BJ (cell line): ENCODE data around the gene PLA2G15. TPM values are rescaled to one million over a fixed set of nuclear protein-coding genes. Genes with fewer than 3 reads are reported as not detected.
A peak's percentile ranks its signal among the peaks of the same experiment; 100 is the strongest.

Experiments
- CTCF ChIA-PET: fragments of 350-600 bp; formaldehyde crosslinking; extraction: SDS; loops from one replicate; lab custom pipeline; 2021; ENCODE audit warnings: antibody characterized with exemption, inconsistent platforms; lab: Yijun Ruan, JAX
- POLR2A ChIA-PET: fragments of 300-600 bp; sonication (Branson Sonifier 250); formaldehyde crosslinking; extraction: SDS; loops from one replicate; lab custom pipeline; 2021; ENCODE audit warnings: antibody characterized with exemption; lab: Charles Lee
- DNase-seq: peaks from one replicate; pipeline ENCODE4 v3.0.0-alpha.2; 2011; ENCODE audit warnings: low read depth
- H3K27me3 ChIP-seq: 2 replicates; pipeline ENCODE4 v1.6.0; 2011; ENCODE audit warnings: low read length; ENCODE audit not compliant: control insufficient read depth, insufficient read depth
- H3K36me3 ChIP-seq: 2 replicates; pipeline ENCODE4 v1.5.1; 2011; ENCODE audit warnings: low read length; ENCODE audit not compliant: control insufficient read depth, insufficient read depth
- H3K4me3 ChIP-seq: 2 replicates; pipeline ENCODE4 v1.5.1; 2011; ENCODE audit warnings: low read depth, mild to moderate bottlenecking, control low read depth, low read length
- polyA minus RNA-seq: library from RNA; depleted of rRNA, polyadenylated mRNA; stranded (reverse); fragments of >200 nt; gene quantifications from 2 replicates; pipeline ENCODE4 v1.2.3, GENCODE V29; 2011; rRNA and poly(A)+ RNA removed
- polyA plus RNA-seq: library from polyadenylated mRNA; depleted of rRNA; stranded (reverse); fragments of >200 nt; gene quantifications from 2 replicates; pipeline ENCODE4 v1.2.3, GENCODE V29; 2011; rRNA removed
- TF ChIP-seq, protein P1 (sequence below): IDR thresholded peaks from 2 replicates; pipeline ENCODE4 v1.5.1; 2011; ENCODE audit warnings: low read depth, mild to moderate bottlenecking, control low read depth, inconsistent platforms, low read length, moderate library complexity; ENCODE audit not compliant: insufficient read depth

The PLA2G15 gene, protein sequence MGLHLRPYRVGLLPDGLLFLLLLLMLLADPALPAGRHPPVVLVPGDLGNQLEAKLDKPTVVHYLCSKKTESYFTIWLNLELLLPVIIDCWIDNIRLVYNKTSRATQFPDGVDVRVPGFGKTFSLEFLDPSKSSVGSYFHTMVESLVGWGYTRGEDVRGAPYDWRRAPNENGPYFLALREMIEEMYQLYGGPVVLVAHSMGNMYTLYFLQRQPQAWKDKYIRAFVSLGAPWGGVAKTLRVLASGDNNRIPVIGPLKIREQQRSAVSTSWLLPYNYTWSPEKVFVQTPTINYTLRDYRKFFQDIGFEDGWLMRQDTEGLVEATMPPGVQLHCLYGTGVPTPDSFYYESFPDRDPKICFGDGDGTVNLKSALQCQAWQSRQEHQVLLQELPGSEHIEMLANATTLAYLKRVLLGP
- 23.9 and 39.2 TPM in 2 replicates for polyA plus RNA-seq
- 11.7 and 14.6 TPM in 2 replicates for polyA minus RNA-seq

DNA sequence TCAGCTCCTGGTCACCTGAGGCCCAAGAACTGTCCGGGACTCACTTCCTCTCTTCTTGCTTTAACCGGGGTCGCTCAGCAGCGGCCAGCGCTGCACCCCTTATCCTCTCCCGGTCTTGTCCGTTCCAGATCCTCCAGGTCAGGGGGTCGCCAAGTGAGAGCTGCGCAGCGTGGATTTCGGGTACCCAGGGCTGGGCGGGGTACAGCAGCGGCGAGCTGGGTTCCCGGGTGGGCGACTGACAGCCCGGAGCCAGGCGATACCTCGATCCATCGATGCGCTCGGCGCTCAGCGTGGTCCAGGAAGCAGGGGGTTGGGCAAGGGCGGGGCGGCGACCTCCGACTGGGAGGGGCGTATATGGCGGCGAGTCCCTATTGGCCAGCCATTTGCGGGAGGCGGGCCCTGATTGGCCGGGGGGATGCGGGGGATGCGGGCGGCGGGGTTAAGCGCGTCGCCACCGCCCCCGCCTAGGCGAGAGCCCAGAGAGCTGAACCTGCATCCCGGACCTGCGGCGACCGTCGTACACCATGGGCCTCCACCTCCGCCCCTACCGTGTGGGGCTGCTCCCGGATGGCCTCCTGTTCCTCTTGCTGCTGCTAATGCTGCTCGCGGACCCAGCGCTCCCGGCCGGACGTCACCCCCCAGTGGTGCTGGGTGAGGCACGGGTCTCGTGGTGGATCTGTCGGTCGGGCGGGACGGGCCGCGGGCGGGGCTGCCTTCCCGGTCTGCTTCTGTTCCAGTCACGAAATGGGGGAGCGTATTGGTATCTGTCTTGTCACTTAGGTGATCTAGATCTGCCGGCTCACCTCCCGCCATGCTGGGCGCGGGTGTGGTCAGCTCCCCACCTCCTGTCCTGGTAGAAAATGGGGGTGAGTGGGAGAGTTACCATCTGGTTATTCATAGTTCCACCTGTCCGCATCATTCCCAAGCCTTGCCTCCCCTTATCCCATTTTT is at the start of gene PLA2G15:
PLA2G15 (plus strand) TSS at position 471 of the 951 bp plus-strand sequence; CDS start at position 525, 54 bp downstream.
- Histone ChIP-seq H3K36me3 (peaks cover 7% of the 10 kb centered on the region; the same call in 1 of the 2 replicates), H3K4me3 (peak within 1 kb of the TSS; percentile 92), H3K27me3 (no peaks in the 10 kb centered on the region)
- ChIA-PET POLR2A (interaction anchor here (0.7 to 1.3 kb wide), 2 partner anchors 13 to 19 kb away, joined by 4 to 7 read pairs; partner anchors contain the start of gene SLC7A6), CTCF (interaction anchor here (1.1 to 3.9 kb wide), 6 partner anchors 13 to 275 kb away, joined by 3 to 27 read pairs (median 8); partner anchors contain the start of gene SLC7A6)
- TF ChIP-seq, protein P1, sequence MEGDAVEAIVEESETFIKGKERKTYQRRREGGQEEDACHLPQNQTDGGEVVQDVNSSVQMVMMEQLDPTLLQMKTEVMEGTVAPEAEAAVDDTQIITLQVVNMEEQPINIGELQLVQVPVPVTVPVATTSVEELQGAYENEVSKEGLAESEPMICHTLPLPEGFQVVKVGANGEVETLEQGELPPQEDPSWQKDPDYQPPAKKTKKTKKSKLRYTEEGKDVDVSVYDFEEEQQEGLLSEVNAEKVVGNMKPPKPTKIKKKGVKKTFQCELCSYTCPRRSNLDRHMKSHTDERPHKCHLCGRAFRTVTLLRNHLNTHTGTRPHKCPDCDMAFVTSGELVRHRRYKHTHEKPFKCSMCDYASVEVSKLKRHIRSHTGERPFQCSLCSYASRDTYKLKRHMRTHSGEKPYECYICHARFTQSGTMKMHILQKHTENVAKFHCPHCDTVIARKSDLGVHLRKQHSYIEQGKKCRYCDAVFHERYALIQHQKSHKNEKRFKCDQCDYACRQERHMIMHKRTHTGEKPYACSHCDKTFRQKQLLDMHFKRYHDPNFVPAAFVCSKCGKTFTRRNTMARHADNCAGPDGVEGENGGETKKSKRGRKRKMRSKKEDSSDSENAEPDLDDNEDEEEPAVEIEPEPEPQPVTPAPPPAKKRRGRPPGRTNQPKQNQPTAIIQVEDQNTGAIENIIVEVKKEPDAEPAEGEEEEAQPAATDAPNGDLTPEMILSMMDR, result 0 out of 2 replicates have a peak, but pooled peaks have one; percentile 8
- DNase-seq, result no peak

DNA sequence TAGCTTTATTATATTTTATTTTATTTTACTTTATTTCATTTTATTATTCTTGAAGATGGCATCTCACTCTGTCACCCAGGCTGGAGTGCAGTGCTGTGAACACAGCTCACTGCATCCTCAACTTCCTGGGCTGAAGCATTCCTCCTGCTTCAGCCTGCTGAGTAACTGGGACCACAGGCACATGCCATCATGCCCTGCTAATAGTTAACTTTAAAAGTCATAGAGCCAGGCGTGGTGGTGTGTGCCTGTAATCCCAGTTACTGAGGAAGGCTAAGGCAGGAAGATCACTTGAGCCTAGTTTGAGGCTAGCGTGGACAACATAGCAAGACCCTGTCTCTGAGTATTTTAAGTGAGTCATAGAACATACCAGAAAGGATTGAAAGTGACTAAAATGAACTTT is 47.9 kb upstream of the PLA2G15 start:
- POLR2A ChIA-PET, result no interaction called here
- no peaks in the 10 kb centered on the region for H3K36me3 ChIP-seq
- CTCF ChIA-PET, result no interaction called here
- no peaks in the 10 kb centered on the region for H3K27me3 ChIP-seq
- TF ChIP-seq, protein P1, result no peak
- peak; percentile 7 for DNase-seq
- H3K4me3 ChIP-seq, result no peak overlapping the region

DNA sequence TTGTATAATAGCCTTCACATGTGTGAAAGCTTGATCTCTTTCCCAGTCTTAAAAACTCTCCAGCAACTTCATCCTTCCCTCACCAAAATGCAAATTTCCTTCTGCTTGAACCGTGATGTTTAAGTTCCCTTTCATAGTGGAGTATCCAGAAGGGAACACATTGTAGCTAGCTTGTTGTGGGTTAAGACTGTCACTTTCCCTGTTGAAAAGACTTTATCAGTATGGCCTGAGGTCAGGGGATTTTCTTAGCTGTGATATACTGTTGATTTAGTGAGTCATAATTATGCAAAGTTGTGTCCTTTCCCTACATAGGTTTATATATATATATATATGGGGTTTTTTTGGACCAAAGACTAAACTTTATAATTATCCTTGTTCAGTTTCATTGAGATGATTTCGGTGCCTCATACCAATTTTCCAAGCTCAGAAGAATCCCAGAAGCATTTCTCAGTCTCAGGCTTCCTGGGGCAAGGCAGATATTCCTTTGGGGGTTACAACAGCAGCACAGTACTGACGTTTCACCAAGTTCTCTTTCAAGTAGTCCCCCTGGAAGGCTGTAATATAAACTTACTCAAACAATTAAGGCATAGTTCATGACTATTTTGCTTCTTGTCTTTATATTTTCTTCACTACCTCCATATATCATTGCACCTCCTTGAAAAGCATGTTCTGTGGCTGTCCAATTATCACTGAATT is 44.9 kb upstream of the PLA2G15 start:
- no peaks in the 10 kb centered on the region; the same call in 1 of the 2 replicates for H3K36me3 ChIP-seq
- ChIA-PET POLR2A (interaction anchor here (0.6 kb wide), 1 partner anchor 155 kb away, joined by 3 read pairs; no protein-coding TSS in a partner anchor), CTCF (interaction anchor here (0.7 to 1.4 kb wide), 4 partner anchors 12 to 265 kb away, joined by 3 read pairs; no protein-coding TSS in a partner anchor)
- H3K4me3 ChIP-seq, result no peak overlapping the region
- TF ChIP-seq, protein P1, result no peak
- DNase-seq, result no peak
- no peaks in the 10 kb centered on the region for H3K27me3 ChIP-seq

DNA sequence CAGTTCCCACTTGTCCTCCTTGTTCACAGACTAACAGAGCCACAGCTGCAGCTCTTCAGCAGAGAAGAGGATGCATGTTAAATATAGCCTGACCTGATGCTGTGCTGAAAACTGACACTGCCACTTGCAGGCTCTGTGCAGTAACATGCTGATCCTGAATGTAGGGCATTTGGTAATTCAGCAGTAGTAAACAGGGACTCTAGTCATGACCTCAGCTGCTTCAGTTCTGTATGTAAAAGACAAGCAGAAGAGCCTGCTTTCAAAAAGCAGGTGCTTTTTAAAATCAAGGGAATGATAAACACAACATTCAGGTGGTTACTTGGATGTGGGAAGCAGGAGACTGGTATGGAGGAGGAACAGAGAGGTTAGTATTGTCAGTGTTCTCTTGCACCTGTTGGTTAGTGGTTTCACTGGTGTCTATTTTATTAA is 43.1 kb upstream of the PLA2G15 start:
- no peaks in the 10 kb centered on the region; the same call in 1 of the 2 replicates for H3K36me3 ChIP-seq
- TF ChIP-seq, protein P1, result no peak
- CTCF ChIA-PET, result no interaction called here
- no peak overlapping the region for H3K4me3 ChIP-seq
- no peaks in the 10 kb centered on the region for H3K27me3 ChIP-seq
- POLR2A ChIA-PET, result no interaction called here
- no peak for DNase-seq
